Activated CD8-positive, alpha-beta memory T cell treated with anti-CD3 and anti-CD28 coated beads, Interleukin-2, amount 50 U/mL, for 4 hours (primary cell): ENCODE measurements around the gene ACSS2.
"Not testable (repeated sequence)": the region's sequence is repeated elsewhere in the genome, so short reads cannot be mapped to it uniquely, and the experiment has no call there.

ENCODE experiments used
- DNase-seq: peaks from one replicate; pipeline ENCODE4 v3.0.0-alpha.2; 2020

ACSS2 gene

DNA sequence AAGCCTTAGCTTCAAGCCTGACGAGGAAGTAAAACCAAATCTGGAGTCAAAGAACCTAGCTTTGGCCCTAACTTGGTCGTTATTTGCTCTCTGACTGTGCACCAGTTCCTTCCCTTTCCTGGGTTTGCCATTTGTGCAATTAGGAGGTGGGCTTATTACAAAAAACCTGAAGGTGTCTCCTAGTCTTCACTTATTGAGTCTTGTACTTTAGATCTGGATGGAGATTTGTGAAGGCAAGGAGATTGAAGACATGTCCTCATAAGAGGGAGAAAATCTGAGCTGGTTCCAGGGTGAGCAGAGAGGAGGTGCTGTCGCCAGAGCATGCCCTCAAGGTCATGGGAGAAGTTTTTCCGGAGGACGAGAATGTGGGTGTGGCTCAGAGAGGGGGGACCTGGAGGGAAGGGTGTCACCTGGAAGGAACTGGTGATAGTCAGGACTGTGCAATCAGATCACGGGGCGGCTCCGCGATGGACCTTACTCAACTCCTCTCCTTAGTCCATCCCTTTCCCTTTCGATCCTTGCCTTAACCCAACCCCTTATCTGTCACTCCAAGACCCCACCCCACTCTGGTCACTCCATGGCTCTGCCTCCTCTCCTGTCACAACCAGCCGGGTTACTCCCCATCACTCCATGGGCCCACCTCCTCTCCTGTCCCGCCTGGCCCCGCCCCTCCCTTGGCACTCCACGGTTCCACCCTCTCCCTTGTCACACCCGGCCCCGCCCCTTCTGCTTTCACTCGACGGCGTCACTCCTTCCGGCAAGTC, 588 bp upstream of the ACSS2 start:
- no peak for DNase-seq

DNA sequence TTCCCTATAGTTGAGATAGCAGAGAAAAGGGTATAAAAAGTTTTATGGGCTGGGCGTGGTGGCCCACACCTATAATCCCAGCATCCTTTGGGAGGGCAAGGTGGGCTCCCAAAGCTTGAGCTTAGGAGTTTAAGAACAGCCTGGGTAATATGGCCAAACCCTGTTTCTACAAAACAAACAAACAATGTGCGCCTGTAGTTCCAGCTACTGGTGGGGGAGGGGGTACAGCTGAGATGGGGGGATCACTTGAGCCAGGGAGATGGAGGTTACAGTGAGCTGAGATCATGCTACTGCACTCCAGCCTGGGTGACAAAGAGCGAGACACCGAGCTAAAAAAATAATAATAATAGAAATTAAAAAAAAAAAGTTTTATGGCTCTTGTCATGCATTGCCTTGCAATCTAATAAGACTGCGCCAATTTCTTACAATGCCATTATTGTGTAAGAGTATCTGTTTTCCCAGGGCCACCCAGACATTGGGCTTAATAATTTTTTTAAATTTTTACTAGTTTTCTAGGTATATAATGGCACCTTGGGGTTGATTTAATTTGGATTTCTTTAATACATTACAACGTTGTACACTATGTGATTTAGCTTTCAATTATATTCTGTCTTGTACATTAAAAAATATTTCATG, 3.9 kb downstream of the ACSS2 start:
- DNase-seq: no peak

DNA sequence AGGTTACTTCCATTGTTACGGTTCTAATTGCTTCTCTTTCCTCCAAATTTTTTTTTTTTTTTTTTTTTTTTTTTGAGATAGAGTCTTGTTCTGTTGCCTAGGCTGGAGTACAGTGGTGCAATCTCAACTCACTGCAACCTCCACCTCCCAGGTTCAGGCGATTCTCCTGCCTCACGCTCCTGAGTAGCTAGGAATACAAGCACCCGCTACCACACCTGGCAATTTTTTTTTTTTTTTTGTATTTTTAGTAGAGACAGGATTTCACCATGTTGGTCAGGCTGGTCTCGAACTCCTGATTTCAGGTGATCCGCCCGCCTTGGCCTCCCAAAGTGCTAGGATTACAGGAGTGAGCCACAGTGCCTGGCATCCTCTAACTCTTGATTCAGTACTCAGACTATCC, 4.6 kb downstream of the ACSS2 start:
- not testable (repeated sequence) for DNase-seq

- no peak for DNase-seq
Observed at GRCh38 chr20:34881689-34882088, 5.3 kb downstream of the ACSS2 start.

GRCh38 chr20:34883087-34883688, 6.8 kb downstream of the ACSS2 start:
- no peak for DNase-seq

- DNase-seq: no peak
Observed at GRCh38 chr20:34883809-34884208, 7.4 kb downstream of the ACSS2 start.

DNA sequence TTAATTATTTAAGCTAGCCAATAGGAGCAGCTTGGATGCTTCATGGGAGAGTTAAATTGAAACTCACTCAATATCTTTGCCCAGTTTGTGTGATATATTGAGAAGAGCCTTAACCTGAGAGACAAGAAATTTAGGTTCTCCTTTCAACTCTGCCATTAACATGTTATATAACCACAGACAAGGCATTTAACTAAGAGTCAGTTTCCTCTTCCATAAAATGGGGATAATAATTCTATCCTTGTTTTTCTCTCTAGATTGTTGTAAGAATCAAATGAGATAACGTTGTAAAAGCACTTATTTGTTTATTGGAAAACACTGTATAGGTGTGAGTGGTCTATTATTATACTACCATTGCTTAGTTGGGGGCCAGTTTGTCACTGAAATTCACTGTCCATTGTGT, 7.8 kb downstream of the ACSS2 start:
- no peak for DNase-seq

- no peak for DNase-seq
Observed at GRCh38 chr20:34886122-34886521, 9.7 kb downstream of the ACSS2 start.

DNA sequence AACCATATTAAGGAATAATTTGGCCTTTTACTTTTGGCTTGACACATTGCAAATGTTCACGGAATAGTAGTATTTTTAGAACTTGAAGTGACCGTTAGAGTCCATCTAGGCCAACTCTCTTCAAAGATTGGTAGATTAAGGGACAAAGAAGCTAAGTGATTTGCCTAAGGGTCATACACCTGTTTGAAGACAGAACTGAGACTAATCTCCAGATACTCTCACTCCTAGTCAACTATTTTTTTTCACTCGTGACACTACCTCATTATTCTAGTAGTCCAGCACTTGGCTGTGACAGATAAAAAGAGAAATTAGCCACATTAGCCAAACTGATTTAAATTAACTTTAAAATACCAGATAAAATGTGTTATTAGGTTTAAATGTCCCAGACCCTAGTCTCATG, 10.6 kb downstream of the ACSS2 start:
- DNase-seq: no peak

DNA sequence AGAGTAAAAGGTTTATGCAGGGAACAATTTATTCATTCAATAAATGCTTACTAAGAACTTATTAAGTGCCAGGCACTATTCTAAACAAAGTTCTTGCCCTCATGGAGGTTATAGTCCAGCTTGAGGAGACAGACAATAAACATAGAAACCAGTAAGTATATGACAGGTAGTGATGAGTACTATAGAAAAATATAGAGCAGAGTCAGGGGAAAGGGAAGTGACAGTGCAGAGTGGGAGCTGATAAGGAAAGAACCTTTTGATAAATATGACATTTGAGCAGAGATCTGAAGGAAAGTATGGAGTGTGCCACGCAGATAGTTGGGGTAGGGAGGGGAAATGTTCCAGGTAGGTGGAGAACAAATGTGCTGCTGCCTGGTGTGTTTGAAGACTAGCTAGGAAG, 12.1 kb downstream of the ACSS2 start:
- no peak for DNase-seq

- no peak for DNase-seq
Observed at GRCh38 chr20:34891166-34892062, 15.0 kb downstream of the ACSS2 start.

DNA sequence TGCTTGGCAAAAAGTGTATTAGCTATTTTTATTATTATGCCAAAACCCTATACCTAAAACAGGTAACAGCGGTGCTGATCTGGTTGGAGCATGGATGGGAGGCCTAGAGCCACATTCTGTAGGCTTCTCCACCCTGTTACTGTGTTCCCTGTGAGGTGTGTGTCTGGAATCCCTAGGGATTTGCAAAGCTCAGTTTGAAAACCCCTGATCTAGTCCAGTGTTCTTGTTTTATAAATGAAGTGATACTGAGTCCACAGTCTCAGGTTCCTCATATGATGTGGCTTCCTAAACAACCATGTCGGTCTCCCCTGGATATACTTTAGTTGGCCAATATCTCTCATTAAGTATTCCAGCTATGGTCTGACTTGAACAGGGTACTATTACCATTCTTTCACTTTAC, 16.3 kb downstream of the ACSS2 start:
- DNase-seq: no peak

DNA sequence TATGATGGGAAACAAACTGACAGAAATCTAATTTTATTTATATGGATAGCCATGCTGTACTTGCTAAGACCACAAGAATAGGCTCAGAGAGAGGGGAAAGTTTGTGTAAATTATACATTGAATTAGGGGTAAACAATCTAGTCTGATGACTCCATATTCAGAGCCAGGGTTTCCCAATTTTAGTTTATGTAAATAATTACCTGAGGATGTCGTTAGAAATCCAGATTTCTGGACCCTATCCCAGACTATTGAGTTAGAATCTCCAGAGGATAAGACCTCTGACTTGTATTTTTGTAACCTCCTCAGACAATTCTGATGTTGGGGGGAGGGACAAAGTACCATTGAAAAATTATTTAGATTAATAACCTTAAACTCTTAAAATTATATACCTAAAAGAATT, 18.3 kb downstream of the ACSS2 start:
- DNase-seq: no peak

DNA sequence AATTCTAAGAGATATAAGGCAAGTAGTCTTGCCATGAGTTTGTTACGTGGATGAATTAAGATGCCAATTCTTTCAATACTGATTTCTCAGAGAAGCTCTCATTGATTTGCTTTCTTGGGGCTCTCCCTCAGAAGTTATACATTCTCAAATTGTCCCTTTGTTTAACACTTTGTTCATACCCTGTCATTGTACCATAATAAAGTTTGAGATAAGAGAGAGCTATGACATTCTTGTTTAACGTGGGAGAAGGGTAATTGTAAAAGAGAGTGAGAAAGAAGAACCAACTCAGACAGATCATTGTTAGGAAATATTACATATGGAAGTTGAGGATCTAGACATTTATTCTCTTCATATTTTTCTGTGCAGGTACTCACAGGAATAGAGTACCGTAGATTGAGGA, 19.1 kb downstream of the ACSS2 start:
- no peak for DNase-seq

DNA sequence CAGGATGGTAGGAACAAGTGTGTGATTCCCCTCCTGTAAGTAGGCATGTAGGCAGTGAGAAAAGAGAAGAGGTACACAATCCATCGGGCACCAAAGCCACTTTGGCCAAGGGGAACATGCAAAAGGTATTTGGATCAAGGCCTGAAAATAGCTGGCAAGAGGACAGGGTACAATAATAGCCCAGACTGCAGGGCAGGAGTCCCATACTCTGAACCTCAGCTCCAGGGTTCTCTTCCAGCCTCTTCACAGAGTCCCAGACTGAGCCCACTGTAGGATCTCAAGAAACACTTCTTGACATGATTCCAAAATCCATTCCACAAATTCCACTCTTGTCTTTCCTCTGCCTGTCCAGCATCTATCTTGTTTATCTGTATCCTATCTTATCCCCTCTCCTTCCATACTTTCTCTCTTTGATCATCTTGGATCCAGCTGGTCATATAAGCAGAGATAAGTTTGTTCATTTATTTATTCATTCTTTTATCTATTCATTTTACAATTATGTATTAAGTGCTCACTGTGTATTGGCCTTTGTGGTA, 19.7 kb downstream of the ACSS2 start:
- DNase-seq: no peak

- not testable (repeated sequence) for DNase-seq
Observed at GRCh38 chr20:34898129-34898528, 21.7 kb downstream of the ACSS2 start.

GRCh38 chr20:34898731-34899130, 22.3 kb downstream of the ACSS2 start:
- DNase-seq: not testable (repeated sequence)

- no peak for DNase-seq
Observed at GRCh38 chr20:34904202-34904621, 27.8 kb downstream of the ACSS2 start.

- no peak for DNase-seq
Observed at GRCh38 chr20:34907616-34908469, 31.4 kb downstream of the ACSS2 start.

DNA sequence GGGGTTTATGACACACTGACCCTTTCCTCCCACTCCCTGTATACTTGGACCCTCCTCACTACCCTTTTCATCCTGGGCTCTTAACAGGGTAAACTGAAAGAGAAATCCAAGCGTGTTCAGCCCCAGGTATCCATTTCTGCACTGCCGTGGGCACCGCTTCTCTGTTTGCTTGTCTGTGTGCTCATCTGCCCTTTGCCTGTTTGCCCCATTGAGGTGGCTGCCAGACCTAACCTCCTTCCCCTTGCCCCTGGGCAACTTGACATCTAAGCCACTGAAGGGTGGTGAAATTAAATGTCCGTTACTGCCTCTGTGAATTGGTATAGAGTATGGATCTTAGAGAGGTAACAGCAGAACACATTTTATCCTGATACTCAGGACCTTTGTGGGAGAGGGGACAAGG, 38.7 kb downstream of the ACSS2 start:
- no peak for DNase-seq

- no peak for DNase-seq
Observed at GRCh38 chr20:34915749-34916455, 39.5 kb downstream of the ACSS2 start.
